Measurements from ENCODE around the gene H6PD.

DNA sequence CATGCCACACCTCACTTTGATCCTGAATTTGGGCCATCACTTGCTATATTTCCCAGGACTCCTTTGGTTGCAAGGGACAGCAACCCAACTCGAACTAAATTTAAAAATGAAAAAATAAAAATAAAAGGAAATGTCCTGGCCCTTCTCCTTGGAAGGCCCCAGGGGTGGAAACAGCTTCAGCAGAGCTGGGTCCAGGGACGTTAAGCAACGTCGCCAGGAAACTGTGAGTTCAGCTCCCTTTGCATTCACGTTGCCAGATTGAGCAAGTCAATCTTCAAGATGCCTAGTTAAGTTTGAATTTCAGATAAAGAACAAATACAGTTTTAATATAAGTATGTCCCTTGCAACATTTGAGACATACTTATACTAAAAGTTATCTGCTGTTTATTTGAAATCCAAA, 43.5 kb downstream of the H6PD start:
- TF ChIP-seq, protein P1, sequence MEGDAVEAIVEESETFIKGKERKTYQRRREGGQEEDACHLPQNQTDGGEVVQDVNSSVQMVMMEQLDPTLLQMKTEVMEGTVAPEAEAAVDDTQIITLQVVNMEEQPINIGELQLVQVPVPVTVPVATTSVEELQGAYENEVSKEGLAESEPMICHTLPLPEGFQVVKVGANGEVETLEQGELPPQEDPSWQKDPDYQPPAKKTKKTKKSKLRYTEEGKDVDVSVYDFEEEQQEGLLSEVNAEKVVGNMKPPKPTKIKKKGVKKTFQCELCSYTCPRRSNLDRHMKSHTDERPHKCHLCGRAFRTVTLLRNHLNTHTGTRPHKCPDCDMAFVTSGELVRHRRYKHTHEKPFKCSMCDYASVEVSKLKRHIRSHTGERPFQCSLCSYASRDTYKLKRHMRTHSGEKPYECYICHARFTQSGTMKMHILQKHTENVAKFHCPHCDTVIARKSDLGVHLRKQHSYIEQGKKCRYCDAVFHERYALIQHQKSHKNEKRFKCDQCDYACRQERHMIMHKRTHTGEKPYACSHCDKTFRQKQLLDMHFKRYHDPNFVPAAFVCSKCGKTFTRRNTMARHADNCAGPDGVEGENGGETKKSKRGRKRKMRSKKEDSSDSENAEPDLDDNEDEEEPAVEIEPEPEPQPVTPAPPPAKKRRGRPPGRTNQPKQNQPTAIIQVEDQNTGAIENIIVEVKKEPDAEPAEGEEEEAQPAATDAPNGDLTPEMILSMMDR (IDR thresholded peaks at IDR 0.05; ENCODE audit: insufficient read depth, low read length) = no peak
- no peak for TF ChIP-seq POLR2AphosphoS5 (IDR thresholded peaks at IDR 0.05; ENCODE audit: low read depth)
